ENCODE results near the gene ARVCF. TPM values are rescaled to one million over a fixed set of nuclear protein-coding genes. Genes with fewer than 3 reads are reported as not detected.

The ARVCF gene
- total and polyA plus RNA-seq, 9 of the 15 experiments (the other 6 are each of a cell fraction or from before 2014, with no cell fraction given), result 0.03 to 97.4 (median 15.6) TPM

DNA sequence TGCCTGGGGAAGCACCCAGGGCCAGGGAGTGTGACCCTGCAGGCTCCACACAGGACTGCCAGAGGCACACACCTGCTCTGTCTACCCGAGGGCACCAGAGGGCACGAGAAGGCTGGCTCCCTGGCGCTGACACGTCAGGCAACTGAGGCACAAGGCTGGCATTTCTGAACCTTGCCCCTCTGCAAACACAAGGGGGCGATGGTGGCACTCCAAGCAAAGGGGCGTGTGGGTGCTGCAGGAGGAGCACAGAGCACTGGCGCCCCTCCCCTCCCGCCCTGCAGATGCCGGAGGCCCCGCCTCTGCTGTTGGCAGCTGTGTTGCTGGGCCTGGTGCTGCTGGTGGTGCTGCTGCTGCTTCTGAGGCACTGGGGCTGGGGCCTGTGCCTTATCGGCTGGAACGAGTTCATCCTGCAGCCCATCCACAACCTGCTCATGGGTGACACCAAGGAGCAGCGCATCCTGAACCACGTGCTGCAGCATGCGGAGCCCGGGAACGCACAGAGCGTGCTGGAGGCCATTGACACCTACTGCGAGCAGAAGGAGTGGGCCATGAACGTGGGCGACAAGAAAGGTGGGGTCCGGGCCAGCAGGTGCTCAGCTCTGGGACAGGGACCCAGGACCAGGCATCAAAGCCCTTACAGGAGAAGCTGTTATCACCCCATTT is 54.2 kb downstream of the ARVCF start (continued):
- TF ChIP-seq CHD7 (IDR thresholded peaks at IDR 0.05; ENCODE audit: low read depth, low read length) (peak; percentile 72), CCNT2 (IDR thresholded peaks at IDR 0.05; ENCODE audit: borderline replicate concordance, extremely low read depth, insufficient read length, low read depth, low read length) (no peak), SP2 (IDR thresholded peaks at IDR 0.05; ENCODE audit: extremely low read depth, low read depth, low read length, poor library complexity, severe bottlenecking) (no peak), RBFOX2 (IDR thresholded peaks at IDR 0.05; ENCODE audit: low read depth, low read length) (peak; percentile 56), BCOR (IDR thresholded peaks at IDR 0.05) (peak; percentile 86), SIN3B (IDR thresholded peaks at IDR 0.05; ENCODE audit: low read depth) (peak; percentile 59; the same call in 1 of the 2 replicates), RHOXF2B (CRISPR knock-in tag; conservative IDR thresholded peaks at IDR 0.05) (0 out of 2 replicates have a peak, but pooled peaks have one; percentile 15), MAZ (CRISPR knock-in tag; conservative IDR thresholded peaks at IDR 0.05 in 1 of 2, IDR thresholded peaks at IDR 0.05 in 1 of 2) (peak; percentile 46 to 95), USF2 (CRISPR knock-in tag; IDR thresholded peaks at IDR 0.05) (no peak), ILF3 (IDR thresholded peaks at IDR 0.05; ENCODE audit: borderline replicate concordance) (peak; percentile 95), ZKSCAN1 (IDR thresholded peaks at IDR 0.05; ENCODE audit: low read depth, low read length) (0 out of 2 replicates have a peak, but pooled peaks have one; percentile 12), YY1 (IDR thresholded peaks at IDR 0.05; ENCODE audit: borderline replicate concordance in 1 of 3, control insufficient read depth in 1 of 3, extremely low read depth in 1 of 3, insufficient read depth in 3 of 3, insufficient read length in 1 of 3, insufficient replicate concordance in 2 of 3, low read depth in 1 of 3, low read length in 2 of 3) (peak in 1 of 3 experiments; percentile 28), ZEB2 (IDR thresholded peaks at IDR 0.05) (no peak)
- TF ChIP-seq, protein P1, sequence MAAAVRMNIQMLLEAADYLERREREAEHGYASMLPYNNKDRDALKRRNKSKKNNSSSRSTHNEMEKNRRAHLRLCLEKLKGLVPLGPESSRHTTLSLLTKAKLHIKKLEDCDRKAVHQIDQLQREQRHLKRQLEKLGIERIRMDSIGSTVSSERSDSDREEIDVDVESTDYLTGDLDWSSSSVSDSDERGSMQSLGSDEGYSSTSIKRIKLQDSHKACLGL (CRISPR knock-in tag; IDR thresholded peaks at IDR 0.05; ENCODE audit: borderline replicate concordance, poor library complexity, severe bottlenecking), result no peak

All from K562 (cell line).